ENCODE results near the gene CCDC12.
"Not testable (repeated sequence)": the region's sequence is repeated elsewhere in the genome, so short reads cannot be mapped to it uniquely, and the experiment has no call there.

CCDC12 gene

GRCh38 chr3:46922871-46923558, 53.5 kb downstream of the CCDC12 start:
- DNase-seq (ENCODE audit: low spot score) = no peak

DNA sequence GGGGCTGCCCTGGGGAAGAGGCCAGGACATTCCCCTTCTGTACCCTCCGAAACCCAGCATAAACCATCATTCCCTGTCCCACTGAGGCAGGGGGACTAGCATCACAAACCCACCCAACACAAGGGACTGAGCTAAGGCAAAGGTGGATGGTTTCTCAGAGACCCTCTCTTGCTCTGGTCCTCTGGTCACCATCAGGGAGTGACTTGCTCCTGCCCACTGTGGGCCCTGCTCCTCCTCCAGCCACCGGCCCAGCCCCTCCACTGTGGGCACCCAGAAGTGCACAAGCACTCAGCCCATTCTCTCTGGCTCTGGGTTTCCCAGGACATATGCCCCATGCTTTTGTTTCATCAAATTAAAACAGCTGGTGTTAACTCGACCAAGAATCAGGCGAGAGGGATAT, 54.1 kb downstream of the CCDC12 start:
- DNase-seq (ENCODE audit: low spot score) = no peak

DNA sequence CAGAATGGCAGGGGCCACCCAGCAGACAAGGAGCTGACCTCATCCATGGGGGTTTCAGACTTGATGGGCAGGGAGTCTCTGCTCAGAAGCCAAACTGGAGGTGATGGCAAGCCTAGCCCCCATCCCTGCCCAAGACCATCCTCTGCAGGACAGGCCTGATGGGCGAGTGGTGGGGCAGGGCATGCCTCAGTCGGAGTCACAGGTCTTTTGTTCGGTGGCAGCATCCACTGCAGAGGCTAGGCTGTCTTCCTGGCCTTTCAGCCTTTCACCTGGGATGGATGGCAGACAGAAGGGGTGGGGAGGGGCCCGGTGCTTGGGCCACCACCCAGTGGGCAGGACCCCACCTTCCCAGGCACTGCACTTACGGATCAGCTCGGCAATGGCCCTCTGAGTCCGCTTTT, 54.7 kb downstream of the CCDC12 start:
- DNase-seq (ENCODE audit: low spot score) = no peak

DNA sequence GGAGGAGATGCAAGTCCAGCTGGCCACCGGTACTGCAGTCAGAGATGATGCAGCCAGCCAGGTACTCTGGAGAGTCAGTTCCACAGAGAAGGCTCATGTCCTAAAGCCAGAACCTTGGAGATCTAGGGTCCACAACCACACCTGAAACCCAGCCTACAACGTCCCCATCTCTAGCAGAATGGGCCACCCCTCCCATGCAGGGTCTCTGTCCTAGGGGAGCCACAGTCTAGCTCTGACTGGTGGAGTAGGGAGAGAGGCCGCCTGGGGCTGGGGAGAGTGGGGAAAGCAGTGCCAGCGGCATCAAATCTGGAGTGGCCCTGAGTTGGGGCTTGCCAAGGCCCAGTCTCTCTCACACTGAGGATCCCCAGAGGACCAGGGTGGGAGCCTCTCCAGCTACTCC, 55.5 kb downstream of the CCDC12 start:
- DNase-seq (ENCODE audit: low spot score) = no peak

GRCh38 chr3:46918634-46919033, 57.9 kb downstream of the CCDC12 start:
- DNase-seq (ENCODE audit: low spot score) = no peak

DNA sequence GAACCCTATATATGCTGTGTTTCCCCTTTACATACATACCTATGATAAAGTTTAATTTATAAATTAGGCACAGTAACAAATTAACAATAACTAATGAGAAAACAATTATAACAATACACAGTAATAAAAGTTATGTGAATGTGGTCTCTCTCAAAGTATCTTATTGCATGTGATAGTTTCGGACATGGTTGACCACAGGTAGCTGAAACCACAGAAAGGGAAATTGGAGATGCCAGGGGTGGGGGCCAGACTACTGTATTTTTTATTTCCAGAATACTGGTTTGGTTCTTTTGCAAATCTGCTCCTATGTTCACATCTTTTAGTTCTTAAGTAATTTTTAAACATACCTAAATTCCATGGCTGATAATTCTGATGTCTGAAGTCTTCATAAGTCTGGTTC, 58.3 kb downstream of the CCDC12 start:
- DNase-seq (ENCODE audit: low spot score) = no peak

DNA sequence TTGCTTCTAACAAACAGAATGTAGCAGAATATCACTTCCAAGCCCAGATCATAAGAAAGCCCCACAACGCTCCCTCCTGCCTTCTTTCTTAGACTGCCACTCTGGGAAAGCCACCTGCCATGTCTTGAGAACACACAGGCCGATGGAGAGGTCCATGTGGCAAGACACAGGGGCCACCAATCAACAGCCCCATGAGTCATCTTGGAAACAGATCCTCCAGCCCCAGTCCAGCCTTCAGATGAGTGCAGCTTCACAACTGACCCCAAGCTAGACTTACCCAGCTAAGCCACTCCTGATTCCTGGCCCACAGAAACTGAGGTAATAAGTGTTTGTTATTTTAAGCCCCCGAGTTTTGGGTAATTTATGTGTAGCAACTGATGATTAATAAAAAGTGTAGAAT, 59.3 kb downstream of the CCDC12 start:
- no peak for DNase-seq (ENCODE audit: low spot score)

- no peak for DNase-seq (ENCODE audit: low spot score)
These were observed 59.7 kb downstream of the CCDC12 start for GRCh38 chr3:46916799-46917198.

GRCh38 chr3:46916278-46916677, 60.3 kb downstream of the CCDC12 start:
- DNase-seq (ENCODE audit: low spot score) = no peak

DNA sequence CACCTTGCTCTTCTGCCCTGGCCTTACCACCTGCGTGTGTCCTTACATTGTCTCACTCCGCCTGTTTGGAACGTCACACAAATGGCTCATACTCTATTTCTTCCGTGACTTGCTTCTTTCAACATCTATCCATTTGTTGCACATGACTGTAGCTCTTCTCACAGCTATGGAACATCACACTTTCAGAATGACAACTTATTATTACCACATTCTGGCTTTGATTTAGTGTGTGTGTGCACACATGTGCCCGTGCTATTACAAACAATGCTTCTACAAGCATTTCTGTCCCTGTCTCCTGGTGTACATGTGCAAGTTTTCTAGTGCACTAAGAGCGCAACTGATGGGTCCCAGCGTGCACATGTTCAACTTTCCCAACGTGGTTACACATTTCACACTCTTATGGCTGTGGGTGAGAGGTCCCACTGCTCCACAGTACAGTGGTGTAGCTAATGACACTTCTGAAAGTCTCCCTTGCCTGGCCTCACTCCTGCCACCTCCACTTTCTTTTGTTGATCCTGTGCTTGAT, 61.2 kb downstream of the CCDC12 start:
- DNase-seq (ENCODE audit: low spot score) = no peak

GRCh38 chr3:46914849-46915248, 61.7 kb downstream of the CCDC12 start:
- DNase-seq (ENCODE audit: low spot score) = no peak

DNA sequence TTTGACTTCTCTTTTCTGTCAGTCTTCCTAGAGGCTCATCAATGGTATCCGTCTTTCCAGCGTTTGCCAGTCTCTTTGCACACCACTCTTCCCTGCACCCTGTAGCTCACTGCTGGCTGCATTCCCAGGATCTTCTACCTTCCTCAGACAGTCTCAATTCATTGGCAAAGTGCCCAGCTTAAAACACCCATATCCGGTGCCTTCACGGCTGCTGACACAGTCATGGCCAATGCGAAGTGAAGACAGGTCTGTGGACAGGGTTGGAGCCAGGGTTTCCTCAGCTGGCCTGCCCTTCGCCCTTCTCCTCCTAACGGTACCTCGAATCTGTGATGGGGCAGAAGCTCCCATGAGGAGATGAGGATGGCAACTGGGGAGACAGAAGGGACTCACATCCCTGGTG, 62.9 kb downstream of the CCDC12 start:
- no peak for DNase-seq (ENCODE audit: low spot score)

- no peak for DNase-seq (ENCODE audit: low spot score)
These were observed 63.6 kb downstream of the CCDC12 start for GRCh38 chr3:46912986-46913385.

DNA sequence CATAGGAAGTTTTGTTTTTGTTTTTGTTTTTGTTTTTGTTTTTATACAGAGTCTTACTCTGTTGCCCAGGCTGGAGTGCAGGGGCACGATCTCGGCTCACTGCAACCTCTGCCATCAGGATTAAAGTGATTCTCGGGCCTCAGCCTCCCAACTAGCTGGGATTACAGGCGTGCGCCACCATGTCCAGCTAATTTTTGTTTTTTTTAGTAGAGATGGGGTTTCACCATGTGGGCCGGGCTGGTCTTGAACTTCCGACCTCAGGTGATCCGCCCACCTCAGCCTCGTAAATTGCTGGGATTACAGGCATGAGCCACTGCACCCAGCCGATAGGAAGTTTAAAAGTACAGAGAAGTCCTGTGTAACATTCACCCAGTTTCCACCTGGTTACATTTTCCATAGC, 65.6 kb downstream of the CCDC12 start:
- DNase-seq (ENCODE audit: low spot score) = not testable (repeated sequence)

- DNase-seq (ENCODE audit: low spot score) = no peak
These were observed 66.3 kb downstream of the CCDC12 start for GRCh38 chr3:46910166-46910760.

GRCh38 chr3:46909535-46910161, 66.9 kb downstream of the CCDC12 start:
- DNase-seq (ENCODE audit: low spot score) = peak; percentile 75

DNA sequence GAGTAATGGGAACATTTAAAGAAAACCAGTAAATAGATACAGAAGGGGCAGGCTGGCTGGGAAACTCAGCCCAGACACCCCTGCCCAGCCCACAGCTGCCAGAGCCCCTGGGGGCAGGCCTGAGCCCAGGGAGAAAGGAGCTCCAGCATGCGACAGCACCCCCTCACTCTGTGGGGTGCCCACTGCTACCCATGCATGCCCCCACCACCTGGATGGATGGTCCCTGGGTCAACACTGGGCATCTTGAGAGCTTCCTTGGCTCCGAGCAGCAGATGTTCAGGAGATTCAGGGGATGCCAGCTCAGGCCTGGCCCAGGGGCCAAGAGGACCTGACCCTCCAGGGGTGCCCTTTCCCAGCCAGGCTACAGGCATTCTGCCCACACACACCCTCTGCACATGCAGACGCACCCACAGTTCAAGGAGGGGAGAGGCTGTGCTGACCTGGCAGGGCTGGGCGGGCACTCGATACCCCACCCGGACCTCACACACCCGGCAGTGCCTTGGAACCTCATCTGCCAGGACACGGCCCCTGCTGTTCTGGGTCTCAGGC, 67.5 kb downstream of the CCDC12 start:
- DNase-seq (ENCODE audit: low spot score) = no peak

DNA sequence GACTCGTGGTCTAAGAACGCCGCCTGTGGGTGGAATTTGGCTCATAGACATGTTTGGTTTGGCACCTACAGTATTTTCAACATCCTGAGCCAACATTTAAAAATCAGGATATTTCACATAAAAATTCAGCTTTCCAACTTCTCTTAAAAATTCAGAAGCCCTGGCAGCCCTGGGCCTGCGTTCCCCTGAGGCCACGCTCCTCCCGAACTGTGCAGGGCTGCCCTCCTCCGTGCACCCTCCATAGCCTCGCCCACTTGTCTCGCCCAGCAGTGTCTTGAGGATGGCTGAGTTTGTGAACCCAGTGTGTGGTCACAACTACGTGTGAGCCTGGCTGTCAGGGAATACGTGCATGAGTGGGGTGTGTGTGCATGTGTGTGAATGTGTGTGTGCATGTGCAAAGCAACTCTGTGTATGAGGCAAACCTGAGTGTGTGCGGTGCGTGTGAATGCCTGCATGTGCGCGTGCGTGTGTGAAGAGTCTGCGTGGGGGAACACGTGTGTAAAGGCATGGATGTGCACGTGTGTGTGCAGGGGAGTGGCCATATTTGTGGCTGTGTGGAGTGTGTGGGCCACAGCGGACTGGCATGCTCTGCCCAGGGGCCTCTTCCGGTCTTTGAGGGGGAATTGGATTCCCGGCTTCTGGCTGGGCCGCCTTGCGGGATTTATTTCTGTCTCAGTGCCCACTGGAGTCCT, 68.1 kb downstream of the CCDC12 start:
- DNase-seq (ENCODE audit: low spot score) = no peak

DNA sequence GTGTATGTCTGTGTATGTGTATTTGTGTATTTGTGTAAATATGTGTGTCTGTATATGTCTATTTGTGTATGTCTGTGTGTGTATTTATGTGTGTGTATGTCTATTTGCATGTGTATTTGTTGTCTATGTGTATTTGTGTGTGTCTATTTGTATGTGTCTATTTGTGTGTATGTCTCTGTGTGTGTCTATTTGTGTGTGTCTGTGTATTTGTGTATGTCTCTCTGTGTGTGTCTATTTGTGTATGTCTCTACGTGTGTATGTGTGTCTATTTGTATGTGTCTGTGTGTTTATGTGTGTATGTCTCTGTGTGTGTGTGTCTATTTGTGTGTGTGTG, 68.6 kb downstream of the CCDC12 start:
- DNase-seq (ENCODE audit: low spot score) = no peak

DNA sequence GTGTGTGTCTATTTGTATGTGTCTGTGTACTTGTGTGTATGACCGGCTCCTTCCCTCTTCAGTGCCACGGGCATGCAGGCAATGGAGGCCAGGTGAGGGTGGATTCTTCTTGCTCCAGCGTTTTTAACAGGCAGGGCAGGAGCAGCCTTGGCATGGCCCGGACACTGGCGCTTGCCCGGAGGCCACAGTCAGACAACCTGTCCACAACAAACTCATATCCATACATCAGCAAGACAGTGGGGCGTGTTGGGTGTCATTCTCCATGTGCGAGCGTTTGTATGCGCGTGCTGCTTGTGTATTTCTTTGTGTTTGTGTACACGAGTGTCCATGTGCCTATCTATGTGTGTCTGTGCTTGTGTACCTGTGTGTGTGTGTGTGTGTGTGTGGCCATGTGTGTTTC, 69.3 kb downstream of the CCDC12 start:
- DNase-seq (ENCODE audit: low spot score) = no peak

DNA sequence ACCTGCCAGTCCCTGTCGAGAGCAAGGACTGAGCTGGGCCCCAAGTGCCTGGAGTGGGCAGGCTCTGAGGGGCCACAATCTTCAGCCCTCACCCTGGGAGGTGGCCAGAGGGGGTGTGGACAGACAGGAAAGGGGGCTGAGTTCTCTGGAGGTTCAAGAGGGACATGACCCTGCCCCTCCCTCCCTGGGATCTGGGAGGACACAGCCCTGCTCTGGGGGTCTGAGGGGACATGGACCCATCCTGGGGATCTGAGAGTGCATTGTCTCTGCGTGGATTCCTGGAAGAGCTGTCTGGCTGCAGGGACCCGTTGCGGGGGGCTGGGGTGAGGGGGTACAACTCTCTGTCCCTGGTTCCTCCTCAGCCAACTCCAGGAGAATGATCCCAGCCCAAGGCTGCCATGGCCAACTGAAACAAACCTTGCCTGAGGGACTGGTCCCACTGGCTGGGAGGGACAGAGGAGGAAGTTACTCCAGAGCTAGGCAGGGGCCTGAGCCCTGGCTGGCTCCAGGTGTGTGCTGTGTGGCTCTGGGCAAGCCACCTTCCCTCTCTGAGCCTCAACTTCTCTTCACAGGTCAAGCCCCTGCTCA, 70.0 kb downstream of the CCDC12 start:
- DNase-seq (ENCODE audit: low spot score) = no peak
